ENCODE results near the gene NEIL3.

DNA sequence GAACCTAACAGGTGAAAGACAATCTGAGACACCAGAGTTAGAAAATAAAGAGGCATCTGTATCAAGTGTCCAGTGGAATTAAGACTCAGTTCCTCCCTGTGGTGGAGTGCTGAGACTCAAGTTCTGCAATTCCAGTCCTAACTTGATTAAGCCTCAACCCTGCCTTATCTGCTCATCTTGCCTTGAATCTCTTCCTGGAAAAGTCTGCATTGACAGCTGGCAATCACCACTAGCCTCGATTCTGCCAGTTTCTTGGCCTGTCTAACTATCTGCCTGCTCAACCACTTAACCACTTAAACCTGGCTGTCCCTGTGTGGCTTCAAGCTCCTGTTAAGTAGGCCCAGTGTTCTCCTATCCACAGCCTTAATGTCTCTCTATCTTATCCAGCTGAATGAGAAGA lies 22.4 kb upstream of the NEIL3 start:
- TF ChIP-seq POLR2A (IDR thresholded peaks at IDR 0.05) (no peak), EP300 (IDR thresholded peaks at IDR 0.05) (no peak)
- TF ChIP-seq, protein P1, sequence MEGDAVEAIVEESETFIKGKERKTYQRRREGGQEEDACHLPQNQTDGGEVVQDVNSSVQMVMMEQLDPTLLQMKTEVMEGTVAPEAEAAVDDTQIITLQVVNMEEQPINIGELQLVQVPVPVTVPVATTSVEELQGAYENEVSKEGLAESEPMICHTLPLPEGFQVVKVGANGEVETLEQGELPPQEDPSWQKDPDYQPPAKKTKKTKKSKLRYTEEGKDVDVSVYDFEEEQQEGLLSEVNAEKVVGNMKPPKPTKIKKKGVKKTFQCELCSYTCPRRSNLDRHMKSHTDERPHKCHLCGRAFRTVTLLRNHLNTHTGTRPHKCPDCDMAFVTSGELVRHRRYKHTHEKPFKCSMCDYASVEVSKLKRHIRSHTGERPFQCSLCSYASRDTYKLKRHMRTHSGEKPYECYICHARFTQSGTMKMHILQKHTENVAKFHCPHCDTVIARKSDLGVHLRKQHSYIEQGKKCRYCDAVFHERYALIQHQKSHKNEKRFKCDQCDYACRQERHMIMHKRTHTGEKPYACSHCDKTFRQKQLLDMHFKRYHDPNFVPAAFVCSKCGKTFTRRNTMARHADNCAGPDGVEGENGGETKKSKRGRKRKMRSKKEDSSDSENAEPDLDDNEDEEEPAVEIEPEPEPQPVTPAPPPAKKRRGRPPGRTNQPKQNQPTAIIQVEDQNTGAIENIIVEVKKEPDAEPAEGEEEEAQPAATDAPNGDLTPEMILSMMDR (IDR thresholded peaks at IDR 0.05), result no peak
